NCI-H2196 treated with DMSO at 0.1 percent for 48 hours (cell line): ENCODE measurements around the gene XPOT.
"Not testable (repeated sequence)": the region's sequence is repeated elsewhere in the genome, so short reads cannot be mapped to it uniquely, and the experiment has no call there.

Experiments used
- DNase-seq: peaks from one replicate; lab custom pipeline; 2025; ENCODE audit not compliant: unreplicated experiment; lab: John Stamatoyannopoulos, UW

Gene XPOT, protein sequence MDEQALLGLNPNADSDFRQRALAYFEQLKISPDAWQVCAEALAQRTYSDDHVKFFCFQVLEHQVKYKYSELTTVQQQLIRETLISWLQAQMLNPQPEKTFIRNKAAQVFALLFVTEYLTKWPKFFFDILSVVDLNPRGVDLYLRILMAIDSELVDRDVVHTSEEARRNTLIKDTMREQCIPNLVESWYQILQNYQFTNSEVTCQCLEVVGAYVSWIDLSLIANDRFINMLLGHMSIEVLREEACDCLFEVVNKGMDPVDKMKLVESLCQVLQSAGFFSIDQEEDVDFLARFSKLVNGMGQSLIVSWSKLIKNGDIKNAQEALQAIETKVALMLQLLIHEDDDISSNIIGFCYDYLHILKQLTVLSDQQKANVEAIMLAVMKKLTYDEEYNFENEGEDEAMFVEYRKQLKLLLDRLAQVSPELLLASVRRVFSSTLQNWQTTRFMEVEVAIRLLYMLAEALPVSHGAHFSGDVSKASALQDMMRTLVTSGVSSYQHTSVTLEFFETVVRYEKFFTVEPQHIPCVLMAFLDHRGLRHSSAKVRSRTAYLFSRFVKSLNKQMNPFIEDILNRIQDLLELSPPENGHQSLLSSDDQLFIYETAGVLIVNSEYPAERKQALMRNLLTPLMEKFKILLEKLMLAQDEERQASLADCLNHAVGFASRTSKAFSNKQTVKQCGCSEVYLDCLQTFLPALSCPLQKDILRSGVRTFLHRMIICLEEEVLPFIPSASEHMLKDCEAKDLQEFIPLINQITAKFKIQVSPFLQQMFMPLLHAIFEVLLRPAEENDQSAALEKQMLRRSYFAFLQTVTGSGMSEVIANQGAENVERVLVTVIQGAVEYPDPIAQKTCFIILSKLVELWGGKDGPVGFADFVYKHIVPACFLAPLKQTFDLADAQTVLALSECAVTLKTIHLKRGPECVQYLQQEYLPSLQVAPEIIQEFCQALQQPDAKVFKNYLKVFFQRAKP

DNA sequence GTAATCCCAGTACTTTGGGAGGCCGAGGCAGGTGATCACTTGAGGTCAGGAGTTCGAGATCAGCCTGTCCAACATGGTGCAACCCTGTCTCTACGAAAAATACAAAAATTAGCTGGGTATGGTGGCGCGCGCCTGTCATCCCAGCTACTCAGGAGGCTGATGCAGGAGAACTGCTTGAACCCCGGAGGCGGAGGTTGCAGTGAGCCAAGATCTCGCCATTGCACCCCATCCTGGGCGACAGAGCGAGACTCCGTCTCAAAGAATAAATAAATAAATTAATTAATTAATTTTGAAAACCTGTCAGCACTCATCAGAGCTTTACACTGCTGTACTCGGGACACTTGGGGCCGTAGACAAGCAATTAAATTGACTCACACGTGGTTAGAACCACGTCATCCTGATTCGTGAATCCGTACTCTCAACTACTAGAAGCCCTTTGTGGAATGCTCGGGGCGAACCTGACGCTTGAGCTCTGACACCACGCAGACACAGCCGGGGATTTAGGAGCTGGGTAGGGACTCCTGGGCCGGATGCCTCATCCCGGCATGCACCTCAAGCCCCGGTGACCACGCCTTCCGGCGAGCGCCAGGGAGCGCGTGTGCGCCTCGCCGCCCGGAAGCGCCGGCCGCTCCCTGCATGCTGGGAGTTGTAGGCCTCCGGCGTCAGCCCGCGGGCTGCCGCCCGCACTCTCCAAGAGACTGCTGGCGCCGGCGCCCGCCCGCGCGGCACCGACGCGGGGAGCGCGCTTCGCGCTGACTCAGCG, at the start of gene XPOT:
Gene XPOT (plus strand): TSS at position 686 of the 763 bp plus-strand sequence. CDS start 5,644 bp downstream, outside the sequence.
- DNase-seq: peak; percentile 91

- not testable (repeated sequence) for DNase-seq
These were observed 48.0 kb upstream of the XPOT start for GRCh38 chr12:64356209-64356608.

DNA sequence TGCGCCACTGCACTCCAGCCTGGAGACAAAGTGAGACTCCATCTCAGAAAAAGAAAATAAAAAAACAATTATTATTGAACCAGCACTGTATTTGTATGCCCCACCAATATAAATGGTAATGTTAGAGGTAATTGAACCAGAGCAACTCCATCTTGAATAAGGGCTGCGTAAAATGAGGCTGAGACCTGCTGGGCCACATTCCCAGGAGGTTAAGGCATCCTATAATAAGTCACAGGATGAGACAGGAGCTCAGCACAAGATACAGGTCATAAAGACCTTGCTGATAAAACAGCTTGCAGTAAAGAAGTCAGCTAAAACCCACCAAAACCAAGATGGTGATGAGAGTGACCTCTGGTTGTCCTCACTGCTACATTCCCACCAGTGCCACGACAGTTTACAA, 43.0 kb upstream of the XPOT start:
- not testable (repeated sequence) for DNase-seq

- DNase-seq: no peak
These were observed 41.4 kb upstream of the XPOT start for GRCh38 chr12:64362721-64363305.

- no peak for DNase-seq
These were observed 20.5 kb upstream of the XPOT start for GRCh38 chr12:64383675-64384074.

GRCh38 chr12:64385019-64385418, 19.2 kb upstream of the XPOT start:
- no peak for DNase-seq

GRCh38 chr12:64385468-64385867, 18.7 kb upstream of the XPOT start:
- DNase-seq: no peak

DNA sequence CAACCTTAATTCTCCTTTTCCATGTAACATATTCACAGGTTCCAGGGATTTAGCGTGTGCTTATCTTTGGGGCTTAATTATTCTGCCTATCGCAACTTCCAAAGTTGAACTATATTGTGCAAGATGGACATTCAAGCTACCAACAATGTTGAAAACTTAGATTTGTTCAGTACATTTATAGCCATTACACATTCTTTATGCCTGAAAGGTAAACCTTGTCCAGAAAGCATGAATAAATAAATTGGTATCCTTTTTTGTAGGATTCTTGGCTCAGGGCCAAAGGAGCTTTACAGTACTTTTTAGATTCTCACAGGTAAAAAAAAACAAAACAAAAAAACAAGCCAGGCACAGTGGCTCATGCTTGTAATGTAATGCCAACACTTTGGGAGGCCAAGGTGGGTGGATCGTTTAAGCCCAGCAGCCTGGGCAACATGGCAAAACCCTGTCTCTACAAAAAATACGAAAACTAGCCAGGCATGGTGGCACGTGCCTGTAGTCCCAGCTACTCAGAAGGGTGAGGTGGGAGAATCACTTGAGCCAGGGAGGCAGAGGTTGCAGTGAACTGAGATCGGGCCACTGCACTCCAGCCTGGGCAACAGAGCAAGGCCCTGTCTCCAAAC, 16.9 kb upstream of the XPOT start:
- DNase-seq: no peak

DNA sequence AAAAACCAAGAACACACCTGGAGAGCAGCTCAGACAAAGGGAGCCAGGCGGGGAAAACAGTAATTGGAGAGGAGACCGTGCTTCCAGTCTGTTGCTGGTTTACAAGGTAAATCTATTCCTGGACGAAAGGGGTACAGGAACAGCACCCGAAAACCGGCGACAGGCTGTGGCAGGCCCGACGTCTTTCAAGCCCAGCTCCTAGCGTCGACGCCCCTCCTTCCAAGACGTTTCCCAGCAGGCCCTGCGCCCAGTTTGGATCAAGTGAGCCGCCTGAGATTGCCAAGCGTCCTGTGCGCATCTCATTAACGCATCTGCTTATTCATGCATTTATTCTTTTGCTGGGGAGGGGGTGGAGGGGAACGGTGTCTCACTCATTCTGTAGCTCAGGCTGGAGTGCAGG, 15.0 kb upstream of the XPOT start:
- no peak for DNase-seq

DNA sequence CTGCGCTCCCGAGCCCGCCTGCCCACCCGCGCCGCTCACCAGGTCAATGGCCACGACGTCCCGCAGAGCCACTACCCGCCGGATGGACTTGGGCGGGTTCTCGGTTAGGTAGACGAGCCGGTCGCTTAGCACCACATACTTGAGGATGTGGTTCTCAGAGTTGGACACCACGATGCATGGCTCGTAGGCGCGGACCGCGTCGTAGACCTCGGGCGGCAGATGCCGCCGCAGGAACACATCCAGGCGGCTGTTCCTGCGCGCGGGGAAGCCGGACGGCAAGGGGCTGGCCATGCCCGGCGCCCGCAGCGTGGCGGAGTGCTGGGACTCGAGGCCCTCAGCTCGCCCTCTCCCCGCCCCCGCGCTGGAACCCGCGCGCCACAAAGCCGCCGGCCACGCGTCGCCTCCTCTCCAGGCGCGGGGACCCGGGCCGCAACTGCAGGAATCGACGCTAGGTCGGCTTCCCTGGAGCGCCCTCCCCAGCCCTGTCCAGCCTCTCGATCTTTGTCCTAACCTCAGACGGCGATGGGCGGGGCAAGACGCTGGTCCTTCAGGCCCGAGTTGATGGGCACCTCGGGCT, 13.8 kb upstream of the XPOT start, which contains the start of gene C12orf56:
Gene C12orf56 (minus strand): TSS at position 484 of the 577 bp plus-strand sequence. CDS start 193 bp downstream, at position 291.
- DNase-seq: no peak

DNA sequence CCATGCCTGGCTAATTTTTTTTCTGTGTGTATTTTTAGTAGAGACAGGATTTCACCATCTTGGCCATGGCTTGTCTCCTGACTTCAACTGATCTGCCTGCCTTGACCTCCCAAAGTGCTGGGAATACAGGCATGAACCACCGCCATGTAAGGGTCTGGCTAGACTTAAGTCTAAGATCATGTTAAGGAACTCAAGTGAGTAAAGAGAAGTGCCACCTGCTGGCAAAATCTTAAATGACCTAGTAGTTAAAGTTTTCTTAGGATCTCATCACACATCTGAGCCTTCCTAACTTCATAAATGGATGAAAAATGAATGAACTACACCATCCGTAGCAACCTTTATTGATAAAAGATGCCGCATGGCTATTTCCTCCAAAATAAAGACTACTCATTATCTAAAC, 12.0 kb upstream of the XPOT start:
- DNase-seq: no peak

GRCh38 chr12:64395739-64396138, 8.5 kb upstream of the XPOT start:
- no peak for DNase-seq

GRCh38 chr12:64400041-64400440, 4.2 kb upstream of the XPOT start:
- no peak for DNase-seq

DNA sequence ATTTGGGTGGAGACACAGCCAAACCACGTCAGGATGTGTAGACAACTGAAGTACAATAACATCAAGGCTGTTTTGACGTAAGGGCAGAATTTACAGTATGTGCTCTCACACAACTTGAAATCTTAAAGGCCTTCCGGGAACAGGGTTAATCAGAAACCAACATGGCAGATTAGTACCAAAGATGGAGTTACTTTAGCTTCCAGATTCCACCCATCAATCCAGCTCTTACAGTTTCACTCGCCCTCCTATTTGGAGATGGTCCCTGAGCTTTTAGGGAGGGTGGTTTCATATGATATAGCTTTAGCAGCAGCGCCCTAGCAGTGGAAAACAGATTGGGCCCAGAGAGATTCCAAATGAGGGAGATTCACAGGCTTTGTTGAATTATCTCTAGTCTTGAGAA, 2.0 kb upstream of the XPOT start:
- no peak for DNase-seq

- no peak for DNase-seq
These were observed 471 bp downstream of the XPOT start for GRCh38 chr12:64404470-64405256.

GRCh38 chr12:64407342-64408223, 3.4 kb downstream of the XPOT start:
- no peak for DNase-seq

GRCh38 chr12:64411427-64411826, 7.2 kb downstream of the XPOT start:
- DNase-seq: no peak

- no peak for DNase-seq
These were observed 8.3 kb downstream of the XPOT start for GRCh38 chr12:64412459-64412858.
